ENCODE measurements around the gene CWF19L2. TPM values are rescaled to one million over a fixed set of nuclear protein-coding genes. Genes with fewer than 3 reads are reported as not detected.

Gene CWF19L2
- total and polyA plus RNA-seq, 2 of the 8 experiments (the other 6 are each of a cell fraction or from before 2014, with no cell fraction given): 2.2 to 16.6 TPM

- TF ChIP-seq CHD1 (IDR thresholded peaks at IDR 0.05; ENCODE audit: low read depth, low read length) (no peak), SP1 (IDR thresholded peaks at IDR 0.05; ENCODE audit: low read depth, low read length) (no peak), HDAC6 (IDR thresholded peaks at IDR 0.05; ENCODE audit: low read depth, low read length) (no peak), BACH1 (IDR thresholded peaks at IDR 0.05; ENCODE audit: low read length) (no peak), SIN3A (conservative IDR thresholded peaks at IDR 0.05 in 1 of 2, IDR thresholded peaks at IDR 0.05 in 1 of 2; ENCODE audit: low read depth in 1 of 2, low read length in 2 of 2) (no peak), ASH2L (IDR thresholded peaks at IDR 0.05; ENCODE audit: low read length) (no peak)
Observed at GRCh38 chr11:107468596-107468995, 11.0 kb upstream of the CWF19L2 start (continued).
